Activated CD4-positive, alpha-beta T cell treated with anti-CD3 and anti-CD28 coated beads, Interleukin-2, amount 50 U/mL, for 4 hours (primary cell): ENCODE data around the gene TNFRSF1A.

Source experiments
- DNase-seq, 2 experiments: peaks; one replicate each; pipeline ENCODE4 v3.0.0-alpha.2; 2020

TNFRSF1A gene

DNA sequence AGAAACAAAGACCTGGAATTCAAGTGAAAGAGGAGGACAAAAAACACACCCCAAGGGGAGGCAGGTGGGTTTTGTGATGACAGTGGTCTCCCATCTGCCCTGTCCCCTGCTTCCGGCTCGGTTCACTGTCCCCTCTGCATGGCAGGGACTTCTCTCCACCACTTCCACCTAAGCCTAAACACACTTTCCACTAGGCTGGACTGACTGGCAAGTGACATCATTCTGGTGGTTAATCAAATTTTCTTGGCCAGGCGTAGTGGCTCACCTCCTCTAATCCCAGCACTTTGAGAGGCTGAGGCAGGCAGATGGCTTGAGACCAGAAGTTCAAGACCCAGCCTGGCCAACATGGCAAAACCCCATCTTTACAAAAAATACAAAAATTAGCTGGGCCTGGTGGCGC lies 19.5 kb downstream of the TNFRSF1A start:
- no peak for DNase-seq

DNA sequence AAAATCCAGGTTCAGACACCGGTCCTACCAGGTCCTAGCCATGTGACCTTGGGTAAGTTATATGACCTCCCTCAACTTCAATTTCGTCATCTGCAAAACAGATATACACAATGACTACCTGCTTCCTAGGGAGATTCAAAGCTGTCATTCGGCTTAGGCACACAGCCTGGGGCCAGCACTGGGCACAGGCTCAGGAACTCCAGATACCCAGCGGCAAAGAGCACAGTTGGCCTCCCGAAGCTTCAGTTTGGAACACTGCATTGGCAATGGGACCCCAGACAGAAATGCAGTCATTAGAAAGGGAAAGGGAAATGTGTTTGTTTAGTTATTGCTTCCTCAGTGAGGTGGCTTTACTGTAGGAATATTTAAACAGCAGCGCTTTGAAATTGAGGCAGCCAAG lies 20.0 kb downstream of the TNFRSF1A start:
- DNase-seq, result no peak

DNA sequence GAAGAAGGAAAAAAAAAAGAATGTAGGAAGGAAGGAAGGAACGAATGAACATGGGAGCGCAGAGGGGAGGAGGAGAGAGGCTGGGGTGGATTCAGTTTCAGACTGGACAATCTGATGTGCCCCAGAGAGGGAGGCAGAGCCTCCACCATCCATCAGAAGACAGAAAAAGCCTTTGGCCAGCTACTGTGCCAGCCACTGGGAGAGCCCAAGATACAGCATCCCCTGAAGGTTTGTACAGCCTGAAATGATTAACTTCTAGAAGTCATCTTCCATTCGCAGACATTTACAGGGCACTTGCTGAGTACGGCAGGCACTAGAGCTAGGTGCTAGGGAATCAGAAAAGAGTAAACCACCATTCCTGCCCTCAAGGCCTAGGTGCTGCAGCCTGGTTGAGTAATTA lies 22.4 kb downstream of the TNFRSF1A start:
- DNase-seq, result no peak

DNA sequence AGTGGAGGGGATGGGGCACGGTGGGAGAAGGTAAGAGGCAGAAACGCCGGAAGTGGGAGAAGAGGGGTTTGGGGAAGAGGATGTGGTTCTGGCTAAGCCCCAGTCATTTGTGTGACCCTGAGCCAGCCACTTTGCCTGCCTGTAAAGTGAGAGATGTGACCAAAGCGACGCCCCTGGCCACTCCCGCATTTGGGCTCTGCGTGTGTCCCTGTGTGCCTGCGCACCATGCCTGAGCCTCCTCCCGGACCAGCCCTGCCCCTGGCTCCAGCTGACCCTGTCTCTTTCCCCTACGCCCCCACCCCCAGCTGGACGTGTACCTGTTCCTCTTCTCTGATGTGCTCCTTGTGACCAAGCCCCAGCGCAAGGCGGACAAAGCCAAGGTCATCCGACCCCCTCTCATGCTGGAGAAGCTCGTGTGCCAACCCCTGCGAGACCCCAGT lies 23.4 kb downstream of the TNFRSF1A start:
- DNase-seq, result no peak

DNA sequence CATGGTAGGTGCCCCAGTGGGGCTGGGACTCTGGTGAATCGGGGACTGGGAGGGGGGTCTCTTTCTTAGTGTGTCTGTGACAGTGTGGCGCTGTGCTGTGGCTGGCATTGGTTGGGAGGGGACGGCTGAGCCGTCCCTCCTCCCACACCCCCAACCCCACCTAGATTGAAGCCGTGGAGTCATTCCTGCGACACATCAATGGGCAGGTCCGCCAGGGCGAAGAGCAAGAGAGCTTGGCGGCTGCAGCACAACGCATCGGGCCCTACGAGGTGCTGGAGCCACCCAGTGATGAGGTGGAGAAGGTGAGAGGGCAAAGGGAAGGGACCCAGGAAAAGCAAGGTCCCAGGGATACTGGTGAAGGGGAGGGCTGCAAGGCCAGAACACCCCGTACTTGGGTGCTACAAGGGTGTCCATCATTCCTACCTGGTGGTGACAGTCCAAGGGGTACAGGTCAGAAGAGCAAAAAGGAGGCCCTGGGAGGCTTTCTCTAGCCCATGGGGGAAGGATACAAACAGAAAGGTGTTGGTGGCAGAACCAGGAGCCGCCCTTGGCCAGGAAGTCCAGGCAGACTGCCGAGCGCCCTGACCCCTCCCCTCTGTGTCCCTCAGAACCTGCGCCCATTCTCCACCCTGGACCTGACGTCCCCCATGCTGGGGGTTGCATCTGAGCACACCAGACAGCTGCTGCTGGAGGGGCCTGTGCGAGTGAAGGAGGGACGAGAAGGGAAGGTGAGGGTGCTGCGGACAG lies 24.0 kb downstream of the TNFRSF1A start:
- DNase-seq, result no peak

DNA sequence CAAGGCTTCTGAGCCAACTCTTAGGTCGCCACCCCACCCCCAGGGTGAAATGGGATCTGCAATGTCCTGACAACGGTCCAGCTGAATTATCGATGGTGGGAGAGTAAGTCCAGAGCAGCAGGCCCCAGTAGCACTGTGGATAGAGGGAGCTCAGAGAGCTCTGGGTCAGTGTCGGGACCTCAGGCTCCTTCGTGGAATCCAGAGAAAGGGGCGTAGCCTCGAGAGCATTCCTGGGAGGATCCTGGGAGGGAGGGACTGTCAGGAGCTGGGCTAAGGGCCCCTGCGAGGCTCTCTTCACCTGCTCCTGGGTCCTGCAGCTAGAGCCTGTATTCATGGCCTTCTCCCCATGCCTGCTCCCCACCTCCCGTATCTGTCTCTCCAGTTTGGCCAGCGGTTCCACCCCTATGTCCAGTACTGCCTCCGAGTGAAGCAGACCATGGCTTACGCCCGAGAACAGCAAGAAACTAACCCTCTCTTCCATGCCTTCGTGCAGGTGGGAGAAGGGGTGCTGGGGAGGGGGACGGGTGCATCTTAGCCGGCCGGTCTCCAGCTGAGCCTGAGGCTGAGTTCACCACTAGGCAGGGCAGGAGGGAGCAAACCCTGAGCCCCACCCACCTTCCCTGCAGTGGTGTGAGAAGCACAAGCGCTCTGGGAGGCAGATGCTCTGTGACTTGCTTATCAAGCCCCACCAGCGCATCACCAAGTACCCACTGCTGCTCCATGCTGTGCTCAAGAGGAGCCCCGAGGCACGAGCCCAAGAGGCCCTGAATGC lies 24.8 kb downstream of the TNFRSF1A start:
- DNase-seq, result no peak

DNA sequence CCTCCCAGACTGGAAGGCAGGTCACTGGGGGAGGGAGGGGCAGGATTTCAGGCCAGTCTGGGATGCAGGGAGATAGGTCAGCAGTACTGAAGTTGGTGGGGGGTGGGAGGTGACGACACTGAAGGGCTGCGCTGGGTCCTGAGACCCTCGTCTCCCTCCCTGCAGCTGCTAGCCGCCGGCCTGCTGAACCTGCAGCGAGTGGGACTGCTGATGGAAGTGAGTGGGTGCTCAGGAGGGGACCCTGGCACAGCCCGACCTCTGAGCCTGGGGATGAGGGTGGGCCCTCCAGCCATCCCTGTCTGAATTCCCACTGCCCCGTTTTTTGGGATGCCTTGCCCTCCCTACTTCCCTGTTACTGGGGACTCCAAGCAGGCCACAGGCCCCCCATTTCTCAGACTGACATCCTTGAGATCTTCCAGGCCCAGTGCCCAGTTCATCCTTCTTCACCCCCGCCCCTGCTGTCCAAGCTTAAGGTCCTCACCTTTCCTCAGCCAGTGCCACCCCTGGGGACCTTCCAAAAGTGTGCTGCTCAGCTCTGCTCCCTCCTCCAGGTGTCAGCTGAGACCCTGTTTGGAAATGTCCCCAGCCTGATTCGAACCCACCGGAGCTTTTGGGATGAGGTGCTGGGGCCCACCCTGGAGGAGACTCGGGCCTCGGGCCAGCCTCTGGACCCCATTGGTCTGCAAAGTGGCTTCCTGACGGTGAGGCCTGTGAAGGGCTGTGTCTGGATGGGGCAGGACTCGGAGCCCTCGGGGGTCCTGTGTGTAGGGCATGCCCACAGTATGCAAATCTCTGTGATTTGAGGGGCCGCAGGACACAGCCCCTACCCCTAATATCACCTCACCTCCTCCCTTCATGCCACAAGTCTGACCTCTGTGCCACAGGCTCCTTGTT lies 25.9 kb downstream of the TNFRSF1A start:
- no peak for DNase-seq

DNA sequence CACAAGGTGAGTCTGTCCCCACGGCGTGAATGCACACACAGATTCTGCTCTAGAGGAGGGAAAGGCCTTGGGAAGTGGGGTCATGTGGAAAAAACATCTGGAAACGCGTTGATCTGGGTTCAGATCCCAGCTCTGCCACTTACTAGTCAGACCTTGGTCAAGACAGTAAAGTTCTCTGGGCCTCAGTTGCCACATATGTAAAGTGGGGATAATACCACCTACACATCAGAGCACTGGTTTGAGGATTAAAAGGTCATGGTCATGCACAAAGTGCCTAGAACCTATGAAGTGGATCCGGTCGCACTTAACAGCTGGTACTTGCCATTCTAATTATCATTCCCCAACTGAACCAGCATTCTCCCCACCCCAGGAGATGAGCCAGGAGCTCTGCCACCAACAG lies 26.7 kb downstream of the TNFRSF1A start:
- no peak for DNase-seq

DNA sequence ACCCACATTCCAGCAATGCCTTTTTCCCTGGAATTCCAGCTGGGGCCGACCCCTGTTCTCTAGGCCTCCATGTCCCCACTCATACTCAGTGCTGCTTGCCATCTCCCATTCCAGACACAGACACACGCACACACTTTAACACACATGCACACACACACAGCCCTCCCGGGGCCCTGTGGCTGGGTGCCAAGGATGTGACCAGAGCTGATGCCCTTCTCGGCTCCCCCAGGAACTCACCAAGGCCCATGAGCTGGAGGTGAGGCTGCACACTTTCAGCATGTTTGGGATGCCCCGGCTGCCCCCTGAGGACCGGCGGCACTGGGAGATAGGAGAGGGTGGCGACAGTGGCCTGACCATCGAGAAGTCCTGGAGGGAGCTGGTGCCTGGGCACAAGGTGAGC lies 27.1 kb downstream of the TNFRSF1A start:
- no peak for DNase-seq

DNA sequence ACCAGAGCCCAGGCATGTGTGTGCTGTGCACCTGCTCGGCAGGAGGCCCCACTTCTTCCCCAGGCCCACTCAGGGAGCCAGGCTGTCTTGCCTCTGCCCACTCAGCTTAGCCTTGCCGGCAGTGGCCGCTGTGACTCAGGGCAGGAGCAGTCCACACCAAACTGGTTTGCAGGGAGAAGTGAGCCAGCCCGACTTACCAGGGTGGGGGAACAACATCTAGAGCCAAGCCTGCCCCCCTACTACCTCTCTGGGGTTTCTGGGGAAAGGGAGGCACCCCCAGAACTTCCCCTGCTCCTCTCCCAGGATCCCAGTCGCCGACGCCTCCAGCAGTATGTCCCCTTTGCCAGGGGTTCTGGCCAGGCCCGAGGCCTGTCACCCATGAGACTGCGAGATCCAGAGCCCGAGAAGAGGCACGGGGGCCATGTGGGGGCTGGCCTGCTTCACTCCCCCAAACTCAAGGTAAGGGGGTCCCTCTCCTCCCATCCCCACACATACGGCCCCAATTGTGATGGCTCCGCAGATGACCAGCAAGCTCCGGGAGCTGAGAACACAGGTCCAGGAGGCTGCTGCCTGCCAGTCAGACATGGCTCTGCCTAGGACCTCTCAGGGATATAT lies 28.4 kb downstream of the TNFRSF1A start:
- no peak for DNase-seq

DNA sequence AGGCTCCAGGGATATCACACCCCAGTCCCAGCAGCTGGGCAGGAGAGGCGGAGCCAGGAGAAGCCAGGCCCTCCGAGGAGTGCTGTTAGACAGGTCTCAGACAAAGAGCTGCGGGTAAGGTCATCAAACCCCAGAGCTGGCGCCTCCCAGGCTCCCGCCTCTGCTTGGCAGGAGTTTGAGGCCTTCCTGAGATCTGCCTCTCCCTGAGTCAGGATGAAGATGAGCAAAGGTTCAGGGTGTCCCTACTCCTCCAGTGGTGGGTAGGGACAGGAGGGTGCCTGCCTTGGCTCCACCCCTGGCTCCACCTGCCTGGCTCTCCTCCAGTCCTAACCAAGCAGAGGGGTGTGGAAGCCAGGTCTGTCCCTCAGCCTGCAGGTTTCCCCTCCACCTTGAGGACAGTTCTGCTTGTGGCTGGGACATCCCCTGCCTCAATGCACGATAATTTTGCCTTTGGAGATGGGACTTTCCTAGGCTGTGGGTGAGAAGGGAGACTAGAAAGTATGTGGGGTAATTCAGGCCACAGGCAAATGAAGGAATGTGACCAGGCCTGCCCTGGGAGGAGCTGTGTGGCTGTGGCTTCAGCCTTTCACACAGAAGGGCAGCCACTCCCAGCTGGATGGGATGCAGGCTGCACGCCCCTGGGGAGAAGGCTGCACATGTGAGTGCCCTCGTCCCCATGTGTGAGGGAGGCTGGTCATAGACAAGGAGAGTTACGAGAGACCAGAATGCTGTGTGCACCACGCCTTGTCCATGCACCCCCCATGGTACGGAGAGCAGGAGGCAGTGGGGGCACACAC lies 29.1 kb downstream of the TNFRSF1A start:
- no peak for DNase-seq

DNA sequence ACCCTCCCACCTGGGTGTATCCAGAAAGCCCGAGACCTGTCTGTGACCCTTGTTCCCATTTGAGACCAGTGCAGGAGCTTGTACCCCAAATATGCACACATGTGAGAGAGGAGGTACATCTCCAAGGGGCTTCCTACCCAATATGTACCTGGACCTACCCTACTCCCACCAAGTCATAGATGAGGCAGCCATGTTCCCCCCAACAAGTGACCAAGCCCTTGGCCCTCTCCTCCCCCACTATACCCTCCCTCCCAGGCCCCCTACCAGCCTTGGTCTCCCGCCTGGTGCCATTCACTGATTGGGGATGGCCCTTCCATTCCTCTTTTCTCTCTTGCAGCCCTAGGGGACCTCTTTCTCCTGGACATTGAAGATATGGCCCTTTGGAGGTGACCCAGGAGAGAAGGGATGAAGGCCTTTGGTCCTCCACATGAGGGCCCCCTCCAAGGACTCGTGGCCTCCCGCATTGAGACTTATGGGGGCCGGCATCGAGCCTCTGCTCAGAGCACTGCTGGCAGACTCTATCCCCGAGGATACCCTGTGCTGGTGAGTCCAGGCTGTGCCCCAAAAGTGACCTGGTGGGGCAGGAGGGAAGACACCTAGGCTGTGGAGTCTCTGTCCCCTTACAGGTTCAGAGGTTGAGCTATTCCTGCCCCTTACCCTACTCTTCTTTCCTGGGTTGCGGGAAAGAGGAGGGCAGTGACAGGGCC lies 29.9 kb downstream of the TNFRSF1A start:
- DNase-seq, result no peak

DNA sequence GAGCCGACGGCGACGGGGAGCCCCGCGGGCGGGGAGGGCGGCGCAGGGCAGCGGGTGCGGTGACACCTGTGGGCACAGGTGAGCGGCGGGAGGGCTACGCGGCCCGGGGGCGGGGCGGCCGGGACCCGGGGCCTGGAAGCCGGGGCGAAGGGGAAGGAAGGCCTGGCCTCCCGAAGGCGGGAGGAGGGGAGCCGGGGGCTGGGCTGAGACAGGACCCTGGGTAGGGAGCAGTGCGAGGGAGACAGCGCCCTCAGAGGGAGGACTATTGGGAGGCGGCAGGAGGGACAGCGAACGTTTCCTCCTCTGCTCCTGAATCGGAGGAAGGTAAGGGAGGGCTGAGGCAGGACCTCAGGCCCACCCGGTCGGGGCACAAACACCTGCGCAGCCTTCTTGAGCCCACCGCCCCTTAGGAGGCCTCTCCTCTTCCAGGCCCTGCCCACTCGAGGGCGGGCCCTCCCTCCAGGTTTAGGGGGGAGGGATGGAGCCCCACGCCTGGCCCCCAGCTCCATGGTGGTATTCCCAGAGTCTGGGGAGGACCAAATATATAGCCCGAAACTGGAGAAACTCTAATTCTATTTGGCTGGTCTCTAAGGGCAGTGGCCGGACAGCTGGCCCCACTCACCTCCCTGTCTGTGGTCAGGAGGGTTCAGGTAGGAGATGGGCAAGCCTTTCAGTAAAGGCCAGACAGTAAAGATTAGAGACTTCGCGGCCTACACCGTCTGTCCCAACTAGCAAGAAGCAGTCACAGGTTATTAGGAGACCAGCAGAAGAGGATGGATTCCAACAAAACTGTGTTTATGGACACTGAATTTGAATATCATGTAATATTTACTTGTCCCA lies 30.9 kb downstream of the TNFRSF1A start:
- DNase-seq, result no peak

DNA sequence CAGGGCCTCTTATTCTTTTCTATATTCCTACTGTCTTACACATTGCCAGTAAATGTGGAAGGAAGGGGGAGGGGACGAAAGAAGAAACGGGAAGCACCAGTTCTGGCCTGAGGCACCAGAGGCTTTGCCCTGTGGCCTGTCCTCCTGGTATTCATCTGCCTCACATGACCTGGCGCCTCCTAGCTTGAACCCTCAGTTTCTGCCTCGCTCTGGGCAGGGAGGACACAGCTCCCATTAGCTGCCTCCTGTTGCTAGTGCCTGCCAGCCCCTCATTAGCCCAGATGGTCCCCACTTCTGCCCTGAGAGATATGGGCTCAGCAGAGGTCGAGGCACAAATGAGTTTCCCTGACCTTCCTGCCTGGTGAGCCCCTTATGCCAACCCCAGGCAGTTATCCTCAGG lies 34.3 kb downstream of the TNFRSF1A start:
- no peak for DNase-seq

DNA sequence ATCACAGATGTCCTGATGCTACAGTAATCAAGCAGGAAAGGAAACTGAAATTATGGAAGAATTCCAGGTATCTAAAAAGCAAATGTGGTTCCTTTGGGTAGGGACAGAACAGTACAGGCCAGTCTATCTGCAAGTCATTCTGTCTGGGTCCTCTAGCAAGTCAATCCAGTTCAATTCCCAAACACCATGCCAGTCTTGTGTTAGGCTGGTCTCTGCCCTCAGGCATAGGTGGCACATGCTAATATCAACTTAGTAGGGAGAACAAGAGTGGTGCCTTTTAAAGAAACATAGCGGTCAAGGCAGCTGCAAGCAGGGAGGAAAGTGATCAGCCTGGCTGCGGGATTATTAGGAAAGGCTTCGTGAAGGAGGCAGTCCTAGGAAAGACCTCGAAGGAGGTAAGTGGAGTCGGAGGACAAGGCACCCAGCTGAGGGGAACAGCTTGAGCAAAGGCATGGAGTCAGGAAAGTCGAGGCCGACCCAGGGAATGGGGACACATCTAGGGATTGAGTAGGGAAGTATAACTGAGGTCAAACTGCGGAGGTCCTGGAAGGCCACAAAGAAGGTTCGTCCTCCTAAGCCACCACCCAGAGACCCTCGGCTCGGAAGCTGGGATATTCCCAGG lies 35.2 kb downstream of the TNFRSF1A start:
- no peak for DNase-seq

DNA sequence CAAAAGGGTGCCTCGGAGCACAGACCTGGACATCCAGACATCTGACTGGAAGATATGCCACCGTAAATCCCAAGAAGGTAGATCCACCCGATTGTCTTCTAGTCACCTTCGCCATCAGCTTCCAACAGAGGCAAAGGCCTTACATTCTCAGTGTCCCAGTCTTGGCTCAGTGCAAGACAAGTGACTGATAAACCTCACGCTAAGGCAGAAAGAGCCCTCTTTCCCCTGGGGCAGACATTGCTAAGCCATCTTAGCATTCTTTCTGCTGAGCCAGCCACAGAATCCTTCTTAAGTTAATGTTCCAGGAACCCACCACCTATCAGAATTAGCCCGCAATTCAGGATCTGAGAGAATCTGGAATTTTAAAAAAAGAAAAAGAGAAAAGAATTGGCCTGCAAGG lies 35.7 kb downstream of the TNFRSF1A start:
- no peak for DNase-seq

DNA sequence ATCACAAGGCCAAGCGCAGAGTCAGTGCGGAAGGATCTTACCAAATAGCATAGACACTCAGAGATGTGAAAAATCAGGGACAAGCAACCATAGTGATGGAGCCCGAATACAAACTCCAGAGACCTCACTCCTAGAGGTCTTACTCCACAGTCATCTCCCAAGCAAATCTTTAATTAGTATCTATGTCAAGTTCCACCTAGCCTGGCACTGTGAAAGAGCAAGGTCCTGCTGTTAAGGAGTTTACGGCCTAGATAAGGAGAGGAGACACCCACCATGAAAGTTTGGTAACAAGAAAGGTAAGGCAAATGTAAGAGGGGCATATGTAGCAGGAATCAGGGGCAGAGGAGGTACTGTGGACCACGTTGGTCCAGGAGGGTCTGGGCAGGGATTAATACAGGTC lies 38.8 kb downstream of the TNFRSF1A start:
- DNase-seq, result no peak

DNA sequence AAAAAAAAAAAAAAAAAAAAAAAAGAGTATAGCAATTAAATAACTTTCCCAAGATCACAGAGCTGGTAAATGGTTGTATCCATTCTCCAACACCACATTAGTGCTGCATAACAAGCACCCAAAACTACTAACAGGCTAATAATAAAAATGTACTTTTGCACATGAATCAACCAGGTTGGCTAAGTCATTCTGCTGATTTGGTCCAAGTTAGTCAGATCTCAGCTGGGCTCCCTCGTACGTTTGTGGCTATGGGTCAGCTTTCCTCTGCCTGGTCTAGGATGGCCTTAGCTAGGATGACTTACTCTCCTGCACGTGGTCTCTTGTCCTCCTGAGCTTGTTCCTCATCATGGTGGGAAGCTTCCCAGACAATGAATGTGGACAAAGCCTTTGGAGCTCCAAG lies 39.3 kb downstream of the TNFRSF1A start:
- DNase-seq, result no peak

DNA sequence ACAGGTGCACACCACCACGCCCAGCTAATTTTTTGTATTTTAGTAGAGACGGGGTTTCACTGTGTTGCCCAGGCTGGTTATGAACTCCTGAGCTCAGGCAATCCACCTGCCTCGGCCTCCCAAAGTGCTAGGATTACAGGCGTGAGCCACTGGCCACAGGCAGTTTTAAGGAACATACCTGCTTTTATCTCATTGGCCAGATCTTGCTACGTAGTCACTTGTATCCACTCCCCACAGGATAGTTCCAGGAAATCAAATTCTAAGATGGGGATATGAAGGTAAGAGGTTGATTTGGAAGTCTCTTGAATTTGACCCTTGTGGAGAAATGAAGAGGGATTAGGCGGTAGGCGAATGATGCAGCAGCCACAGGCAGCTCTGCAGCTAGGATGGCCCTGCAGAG lies 40.2 kb downstream of the TNFRSF1A start:
- DNase-seq, result no peak

DNA sequence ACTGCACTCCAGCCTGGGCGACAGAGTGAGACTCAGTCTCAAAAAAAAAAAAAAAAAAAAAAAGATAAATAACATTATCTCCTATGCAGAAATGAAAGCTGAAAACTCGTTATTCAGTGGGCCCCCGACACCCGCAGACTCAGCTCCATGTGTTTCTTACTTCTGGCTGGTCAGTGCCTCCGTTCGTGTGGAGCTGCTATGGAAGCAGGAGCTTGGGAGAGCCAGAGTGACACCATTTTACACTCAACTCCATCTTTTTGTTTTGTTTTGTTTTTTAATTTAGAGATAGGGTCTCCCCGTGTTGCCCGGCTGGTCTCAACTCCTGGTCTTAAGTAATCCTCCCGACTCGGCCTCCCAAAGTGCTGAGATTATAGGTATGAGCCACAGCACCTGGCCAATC lies 44.7 kb downstream of the TNFRSF1A start:
- DNase-seq, result no peak
